Activated CD8-positive, alpha-beta memory T cell treated with anti-CD3 and anti-CD28 coated beads for 24 hours (primary cell): ENCODE results near the gene PDXK.
A peak's percentile ranks its signal among the peaks of the same experiment; 100 is the strongest.

ENCODE experiments used
- DNase-seq: peaks from one replicate; pipeline ENCODE4 v3.0.0-alpha.2; 2020

Gene PDXK

DNA sequence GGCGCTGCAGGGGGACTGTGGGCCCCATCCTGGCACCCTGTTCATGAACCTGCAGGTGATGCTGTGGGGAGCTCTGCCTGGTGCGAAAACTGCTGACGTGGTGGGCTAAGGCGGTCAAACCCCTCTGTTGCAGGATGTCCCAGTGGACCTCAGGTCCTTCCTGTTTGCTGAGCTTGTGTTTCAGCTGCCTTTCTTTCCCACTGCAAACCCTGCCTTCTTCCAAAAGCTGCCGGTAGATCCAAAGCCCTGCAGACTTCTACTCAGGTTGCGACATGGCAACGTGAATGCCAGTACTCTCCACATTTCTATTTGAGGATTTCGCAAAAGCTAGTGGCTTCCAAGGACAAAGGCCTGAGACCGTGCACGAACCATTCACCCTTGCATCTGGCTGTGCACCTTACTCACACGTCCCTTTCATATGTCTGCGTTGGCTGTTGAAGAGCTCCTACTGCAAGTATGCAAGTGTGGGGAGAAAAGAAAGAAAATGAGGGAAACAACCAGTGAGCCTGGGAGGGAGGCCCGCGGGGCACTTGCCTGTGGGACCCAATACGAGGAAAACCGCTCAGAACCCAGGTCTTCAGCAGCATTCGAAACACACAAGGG lies 64.3 kb downstream of the PDXK start:
- DNase-seq, result no peak

GRCh38 chr21:43785134-43785533 lies 66.2 kb downstream of the PDXK start:
- no peak for DNase-seq

GRCh38 chr21:43786300-43786806 lies 67.4 kb downstream of the PDXK start:
- no peak for DNase-seq

DNA sequence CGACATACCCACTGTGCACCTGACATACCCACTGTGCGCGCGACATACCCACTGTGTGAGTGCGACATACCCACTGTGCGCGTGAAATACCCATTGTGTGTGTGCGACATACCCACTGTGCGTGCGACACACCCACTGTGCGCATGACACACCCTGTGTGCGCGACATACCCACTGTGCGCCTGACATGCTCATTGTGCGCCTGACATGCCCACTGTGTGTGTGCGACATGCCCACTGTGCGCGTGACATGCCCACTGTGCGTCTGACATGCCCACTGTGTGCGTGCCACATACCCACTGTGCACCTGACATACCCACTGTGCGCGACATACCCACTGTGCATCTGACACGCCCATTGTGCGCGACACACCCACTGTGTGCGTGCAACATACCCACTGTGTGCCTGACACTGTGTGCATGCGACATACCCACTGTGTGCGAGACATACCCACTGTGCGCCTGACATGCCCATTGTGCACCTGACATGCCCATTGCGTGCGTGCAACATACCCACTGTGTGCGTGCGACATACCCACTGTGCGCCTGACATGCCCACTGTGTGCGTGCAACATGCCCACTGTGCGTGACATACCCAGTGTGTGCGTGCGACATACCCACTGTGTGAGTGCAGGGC lies 68.0 kb downstream of the PDXK start:
- no peak for DNase-seq

GRCh38 chr21:43789276-43790009 lies 70.5 kb downstream of the PDXK start, which contains the start of gene RRP1:
TSS of gene RRP1 (plus strand) at chr21:43789577. CDS start at chr21:43789630, 53 bp downstream.
- DNase-seq, result peak; percentile 99

- DNase-seq, result no peak
Observed at GRCh38 chr21:43790010-43790524, 71.1 kb downstream of the PDXK start.

GRCh38 chr21:43792406-43792805 lies 73.5 kb downstream of the PDXK start:
- no peak for DNase-seq

DNA sequence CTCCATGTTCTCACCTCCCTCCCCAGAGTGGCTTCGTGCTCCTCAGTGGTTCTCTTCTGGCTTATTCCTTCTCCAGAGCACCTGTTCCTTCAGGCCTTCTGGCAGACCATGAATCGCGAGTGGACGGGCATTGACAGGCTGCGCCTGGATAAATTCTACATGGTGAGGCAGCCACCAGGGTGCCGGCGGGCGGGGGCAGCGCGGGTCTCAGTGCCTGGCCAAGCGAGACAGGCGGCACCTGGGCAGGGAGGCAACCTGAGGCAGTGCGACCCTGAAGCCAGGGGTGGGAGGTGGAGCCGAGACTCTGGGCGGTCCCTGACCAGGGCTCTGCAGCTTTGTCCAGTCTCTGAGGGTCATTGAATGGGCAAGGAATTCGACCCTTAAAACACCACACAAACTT lies 74.3 kb downstream of the PDXK start:
- no peak for DNase-seq

- no peak for DNase-seq
Observed at GRCh38 chr21:43794311-43794710, 75.4 kb downstream of the PDXK start.

DNA sequence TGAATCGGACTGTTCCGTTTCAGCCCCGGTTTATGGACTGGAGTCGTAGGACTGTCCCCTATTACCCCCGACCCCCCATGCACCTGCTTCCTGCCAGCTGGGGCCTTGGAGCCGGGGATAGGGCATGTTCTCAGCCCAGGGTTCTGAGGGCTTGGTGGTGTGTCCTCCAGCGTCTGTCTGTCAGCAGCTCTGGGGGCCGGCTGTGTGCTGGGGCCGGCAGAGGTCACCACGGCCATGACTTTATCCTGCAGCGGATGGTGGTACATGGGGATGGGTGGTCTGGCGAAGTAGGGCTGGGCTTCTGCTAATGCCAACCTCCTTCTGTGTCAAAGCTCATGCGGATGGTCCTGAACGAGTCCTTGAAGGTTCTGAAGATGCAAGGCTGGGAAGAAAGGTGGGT lies 75.9 kb downstream of the PDXK start:
- DNase-seq, result no peak

GRCh38 chr21:43797415-43797814 lies 78.5 kb downstream of the PDXK start:
- DNase-seq, result no peak

- DNase-seq, result no peak
Observed at GRCh38 chr21:43797925-43798715, 79.2 kb downstream of the PDXK start.

DNA sequence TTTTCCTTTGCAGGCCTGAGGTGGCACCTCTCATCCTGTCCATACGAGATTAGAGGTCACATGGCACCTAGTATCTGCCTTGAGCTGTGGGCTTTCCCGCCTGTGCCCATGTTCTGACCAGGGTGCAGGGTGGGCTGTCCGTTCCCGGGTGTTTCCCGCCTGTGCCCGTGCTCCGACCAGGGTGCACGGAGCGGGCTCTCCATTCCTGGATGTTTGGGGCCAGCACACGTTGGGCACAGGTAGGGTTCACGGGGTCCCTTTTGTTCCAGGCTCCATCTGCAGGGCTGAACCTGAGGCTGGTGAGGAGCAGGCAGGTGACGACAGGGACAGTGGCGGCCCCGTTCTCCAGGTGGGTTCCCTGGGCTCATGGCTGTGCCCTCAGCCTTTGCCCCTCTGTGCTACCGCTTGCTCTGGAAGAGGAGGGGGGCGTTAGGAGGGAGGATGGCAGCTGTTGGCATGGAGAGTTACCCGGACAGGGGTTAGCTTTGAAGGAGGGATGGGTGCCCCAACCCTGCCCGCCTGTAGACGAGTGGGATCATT lies 80.4 kb downstream of the PDXK start:
- DNase-seq, result no peak

GRCh38 chr21:43800124-43800523 lies 81.2 kb downstream of the PDXK start:
- DNase-seq, result no peak

DNA sequence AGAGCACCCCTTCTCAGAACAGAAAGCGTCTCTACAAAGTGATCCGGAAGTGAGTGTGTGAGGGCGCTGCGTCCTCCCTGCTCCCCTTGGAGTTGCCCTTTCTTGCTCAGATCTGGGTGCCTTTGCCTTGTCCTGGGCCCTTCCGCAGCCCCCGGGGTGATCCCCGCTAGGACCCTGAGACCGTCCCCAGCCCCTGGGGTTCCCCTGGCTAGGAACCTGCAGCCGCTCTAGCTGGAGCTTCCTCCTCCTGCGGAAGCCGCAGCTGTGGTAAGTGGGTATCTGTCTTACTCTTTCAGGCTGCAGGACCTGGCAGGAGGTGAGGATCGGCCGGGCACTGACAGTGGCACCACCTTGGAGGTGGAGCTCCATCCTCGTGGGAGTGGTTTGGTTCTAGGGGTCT lies 81.6 kb downstream of the PDXK start:
- DNase-seq, result no peak

DNA sequence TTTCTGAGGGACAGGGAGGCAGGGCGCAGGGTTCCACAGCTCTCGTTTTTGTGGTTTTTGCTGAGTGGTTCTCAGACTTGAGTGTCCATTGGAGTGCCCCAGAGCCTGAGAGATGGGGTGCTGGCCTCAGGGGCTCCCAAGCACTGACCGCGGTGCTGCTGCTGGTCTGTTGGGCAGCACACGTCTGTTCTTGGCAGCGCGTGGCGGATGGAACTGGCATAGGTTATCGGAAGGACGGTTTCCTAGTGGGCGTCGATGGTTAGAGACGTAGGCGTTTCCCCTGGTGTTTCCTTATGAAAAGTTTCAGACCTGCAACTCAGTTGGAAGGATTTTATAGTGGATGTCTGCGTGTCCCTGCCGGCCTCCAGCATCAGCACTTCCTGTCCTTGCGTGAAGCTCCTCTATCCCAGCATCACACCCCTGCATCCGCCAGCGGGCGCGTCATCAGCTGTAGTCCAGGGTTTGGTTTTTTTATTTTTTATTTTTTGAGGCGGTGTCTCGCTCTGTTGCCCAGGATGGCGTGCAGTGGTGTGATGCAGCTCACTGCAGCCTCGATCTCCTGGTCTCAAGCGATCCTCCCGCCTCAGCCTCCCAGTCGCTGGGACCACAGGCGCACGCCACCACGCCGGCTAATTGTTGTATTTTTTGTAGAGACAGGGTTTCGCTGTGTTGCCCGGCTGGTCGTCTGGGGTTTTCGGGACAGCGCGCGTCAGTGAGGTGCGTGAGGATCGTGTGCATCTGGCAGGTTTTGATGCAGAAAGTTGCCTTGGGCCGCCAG lies 82.3 kb downstream of the PDXK start:
- no peak for DNase-seq

DNA sequence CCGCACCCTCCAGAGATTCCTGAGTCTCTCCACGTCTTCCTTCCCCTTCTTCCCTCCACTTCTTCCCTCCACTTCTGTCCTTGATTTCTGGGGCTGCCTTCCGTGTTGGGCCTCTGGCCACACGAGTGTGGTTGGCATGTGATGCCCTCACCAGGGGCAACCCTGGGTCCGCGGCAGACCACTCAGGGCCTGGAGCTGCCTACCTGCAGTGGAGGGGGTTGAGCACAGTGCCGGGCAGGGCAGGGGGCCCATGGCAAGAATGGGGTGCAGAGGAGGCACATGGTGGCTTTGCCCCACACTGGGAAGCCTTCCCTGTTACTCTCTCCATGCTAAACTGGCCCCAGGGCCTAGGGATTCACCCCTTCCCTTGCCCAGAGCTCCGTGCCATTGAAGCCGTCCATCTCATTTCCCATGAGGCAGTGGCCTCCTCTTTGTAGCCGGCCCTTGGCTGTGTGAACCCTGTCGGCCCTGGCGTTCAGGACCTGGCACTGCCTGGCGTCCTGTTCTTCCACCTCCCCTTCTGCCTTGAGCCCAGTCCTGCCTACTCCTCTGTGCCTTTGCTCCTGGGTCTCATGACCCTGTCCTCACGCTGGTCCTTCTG lies 83.9 kb downstream of the PDXK start:
- DNase-seq, result no peak

DNA sequence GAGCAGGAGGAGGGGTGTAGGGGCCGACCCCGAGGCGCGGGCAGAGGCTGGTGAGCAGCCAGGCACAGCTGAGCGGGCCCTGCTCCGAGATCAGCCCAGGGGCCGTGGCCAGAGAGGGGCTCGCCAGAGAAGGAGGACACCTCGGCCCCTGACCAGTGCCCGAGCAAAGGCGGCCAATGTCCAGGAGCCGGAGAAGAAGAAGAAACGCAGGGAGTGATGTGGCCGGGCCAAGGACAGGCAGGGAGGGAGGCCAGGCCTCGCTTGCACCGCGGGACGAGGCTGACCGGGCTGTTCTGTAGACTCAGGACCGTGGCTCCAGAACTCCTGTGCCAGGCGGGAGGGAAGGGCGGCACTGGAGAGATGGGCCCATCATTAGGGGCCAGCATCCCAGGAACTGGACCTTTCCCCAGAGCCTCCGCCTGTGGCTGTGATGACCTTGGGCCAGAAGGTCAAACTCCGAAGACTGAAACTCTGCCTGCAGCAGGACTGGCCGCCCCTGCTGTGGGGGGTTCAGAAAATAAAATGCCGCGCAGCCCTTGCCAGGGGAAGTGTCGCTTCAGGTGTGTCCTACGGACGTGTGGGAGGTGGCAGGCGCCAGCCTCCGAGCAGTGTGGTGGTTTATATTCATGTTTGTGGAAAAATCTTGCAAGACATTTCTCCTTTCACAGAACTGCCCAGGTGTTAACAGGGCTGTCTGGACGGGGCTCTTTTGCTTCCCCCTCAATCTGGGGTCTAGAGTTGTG lies 84.8 kb downstream of the PDXK start:
- no peak for DNase-seq

DNA sequence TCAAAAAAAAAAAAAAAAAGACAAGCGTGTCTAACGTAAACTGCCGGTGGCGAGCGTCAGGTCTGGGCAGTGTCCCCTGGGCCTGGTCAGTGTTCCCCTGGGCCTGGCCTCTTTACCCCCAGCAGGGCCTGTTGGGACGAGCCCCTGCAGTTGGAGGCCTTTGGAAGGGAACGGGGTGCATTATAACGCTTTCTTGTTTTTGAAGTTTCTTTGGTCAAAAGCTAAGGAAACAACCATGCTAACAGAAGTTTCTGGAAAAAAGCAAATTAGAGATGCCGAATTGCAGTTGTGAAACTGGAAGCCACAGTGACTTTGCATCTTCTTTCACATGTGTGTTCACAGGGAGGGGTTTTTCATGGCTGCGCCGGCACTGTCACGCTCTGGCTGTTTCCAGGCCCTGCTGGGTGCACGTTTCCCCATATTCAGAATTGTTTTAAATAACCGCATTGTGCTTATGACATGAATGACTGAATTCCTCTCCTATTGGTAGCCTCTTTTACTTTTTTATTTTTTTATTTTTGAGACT lies 86.4 kb downstream of the PDXK start:
- no peak for DNase-seq

- no peak for DNase-seq
Observed at GRCh38 chr21:43806017-43806710, 87.2 kb downstream of the PDXK start.
